NCI-H187 (cell line): ENCODE results near the gene ZRANB1.
A peak's percentile ranks its signal among the peaks of the same experiment; 100 is the strongest.
"Not testable (repeated sequence)": the region's sequence is repeated elsewhere in the genome, so short reads cannot be mapped to it uniquely, and the experiment has no call there.

Experiments used
- DNase-seq, 2 experiments: peaks; one replicate each; lab custom pipeline; 2025; lab: John Stamatoyannopoulos, UW

The ZRANB1 gene

DNA sequence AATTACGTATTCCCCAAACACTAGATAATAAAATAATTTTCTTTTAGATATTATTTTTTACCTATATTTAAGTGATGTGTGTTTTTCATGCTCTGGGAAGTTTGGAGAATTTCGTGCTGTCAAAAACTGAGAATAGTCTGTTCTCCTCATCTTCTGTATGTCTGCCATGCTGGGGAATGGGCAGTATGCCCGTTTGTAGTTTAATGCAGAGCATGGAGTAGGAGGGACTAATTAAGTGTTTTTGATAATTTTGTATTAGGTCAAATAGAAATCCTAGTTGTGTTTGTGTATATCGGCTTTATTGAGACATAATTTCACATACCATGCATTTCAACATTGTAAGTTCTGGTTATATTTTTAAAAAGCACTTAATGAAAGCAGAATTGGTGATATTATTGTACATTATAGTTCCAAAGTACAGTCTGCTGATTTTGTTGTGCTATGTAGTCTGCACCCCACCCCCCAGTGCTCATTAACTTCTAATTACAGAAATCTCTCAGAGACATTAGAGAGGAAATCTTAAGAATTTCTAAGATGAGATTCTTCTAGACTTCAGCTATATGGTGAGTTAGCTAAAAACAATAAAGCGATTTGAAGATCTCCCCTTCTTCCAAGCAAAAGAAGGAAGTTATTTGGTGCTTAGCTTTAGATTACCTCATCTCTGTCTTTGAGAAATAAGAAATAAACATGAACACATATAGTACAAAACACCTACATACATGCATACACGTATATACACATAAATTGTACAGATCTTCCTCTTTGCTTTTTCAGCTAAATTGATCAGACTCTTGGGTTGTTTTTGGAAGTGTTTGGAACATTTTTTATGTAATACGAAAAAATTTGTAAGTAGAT lies 22.2 kb downstream of the ZRANB1 start:
- no peak for DNase-seq

DNA sequence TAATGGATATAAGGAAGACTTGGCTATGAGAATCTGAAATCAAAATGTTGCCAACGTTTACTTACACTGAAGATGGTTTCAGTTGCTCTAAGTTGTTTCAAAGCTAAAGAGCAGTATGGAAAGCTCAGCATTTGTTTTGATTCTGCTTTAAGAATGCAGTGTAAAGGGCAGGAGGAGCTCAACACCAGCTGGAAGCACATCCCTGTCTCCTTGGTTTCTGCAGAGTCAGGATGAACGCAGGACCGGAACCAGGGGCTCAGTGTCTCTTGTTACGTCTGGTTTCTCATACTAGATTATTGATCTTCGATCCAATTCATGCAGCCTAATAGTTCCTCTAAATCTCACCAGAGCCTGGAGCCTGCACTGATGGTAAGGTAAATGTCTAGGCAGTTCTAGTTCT lies 24.1 kb downstream of the ZRANB1 start:
- no peak for DNase-seq

DNA sequence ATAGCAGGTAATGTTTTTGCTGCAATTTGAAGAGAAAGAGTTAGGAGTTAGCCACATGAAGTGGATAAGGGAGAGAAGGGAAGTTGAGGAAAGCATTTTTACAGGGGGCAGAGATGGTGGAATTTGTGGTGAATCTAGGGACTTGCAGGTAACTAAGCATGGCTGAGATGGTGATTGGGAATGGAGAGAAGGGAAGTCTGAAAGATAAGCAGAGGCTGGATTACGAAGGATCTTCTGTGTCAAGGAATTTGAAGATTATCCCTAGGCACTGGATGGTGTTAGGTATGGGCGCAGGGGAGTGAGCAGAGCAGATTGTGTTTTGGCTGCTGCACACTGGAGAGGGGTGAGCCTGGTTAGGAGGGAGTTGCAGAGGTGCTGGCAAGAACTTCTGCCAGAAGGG lies 25.3 kb downstream of the ZRANB1 start:
- DNase-seq: no peak

- DNase-seq: no peak
These were observed 29.4 kb downstream of the ZRANB1 start for GRCh38 chr10:124971276-124971675.

DNA sequence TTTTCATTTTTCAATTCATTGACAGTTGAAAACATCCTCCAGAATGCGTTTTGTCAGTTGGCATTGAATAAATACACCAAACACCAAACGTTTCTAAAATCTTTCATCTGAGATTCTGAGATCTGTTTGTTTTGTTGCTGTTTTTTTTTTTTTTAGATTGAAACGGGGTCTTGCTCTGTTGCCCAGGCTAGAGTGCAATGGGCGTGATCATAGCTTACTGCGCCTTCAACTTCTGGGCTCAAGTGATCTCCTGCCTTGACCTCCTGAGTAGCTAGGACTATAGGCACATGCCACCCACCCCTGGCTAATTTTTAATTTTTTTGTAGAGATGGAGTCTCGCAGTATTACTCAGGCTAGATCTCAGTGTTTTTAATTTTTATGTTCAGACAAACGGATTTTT lies 30.7 kb downstream of the ZRANB1 start:
- DNase-seq: no peak

GRCh38 chr10:124974131-124974530 lies 32.2 kb downstream of the ZRANB1 start:
- no peak for DNase-seq

GRCh38 chr10:124975977-124976514 lies 34.1 kb downstream of the ZRANB1 start:
- no peak for DNase-seq

GRCh38 chr10:124977161-124977560 lies 35.2 kb downstream of the ZRANB1 start:
- no peak for DNase-seq

DNA sequence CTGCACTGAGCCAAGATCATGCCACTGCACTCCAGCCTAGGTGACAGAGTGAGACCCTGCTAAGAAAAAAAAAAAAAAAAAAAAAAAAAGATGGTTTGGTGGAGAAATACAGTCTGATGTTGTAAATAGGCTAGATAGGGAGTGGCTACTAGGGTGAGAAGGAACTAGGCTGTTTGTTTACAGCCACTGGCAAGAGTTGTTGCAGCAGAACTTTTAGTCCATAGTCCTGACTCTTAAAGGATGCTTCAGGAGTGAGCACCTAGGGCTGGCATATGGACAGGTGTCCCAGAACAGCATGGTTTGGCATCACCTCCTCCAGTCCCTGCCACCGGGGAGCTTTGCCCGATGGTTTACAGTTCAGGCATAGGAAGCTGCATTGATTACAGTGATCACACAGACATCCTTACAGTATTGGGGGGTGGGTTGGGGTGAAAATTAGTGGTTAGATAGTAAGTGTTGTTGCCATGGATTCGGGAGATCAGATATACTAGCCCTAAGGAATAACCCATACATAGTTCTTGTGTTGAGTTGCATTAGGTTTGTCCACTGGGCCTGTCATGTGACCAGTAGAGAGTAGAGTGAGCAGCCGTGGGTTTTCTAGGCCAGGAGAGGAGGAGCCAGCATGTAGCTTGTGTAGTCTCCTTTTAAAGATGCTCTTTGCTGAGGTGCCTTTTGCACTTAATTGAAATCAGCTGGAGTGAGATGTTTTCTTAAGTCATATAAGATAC lies 35.9 kb downstream of the ZRANB1 start:
- no peak for DNase-seq

GRCh38 chr10:124978376-124978725 lies 36.4 kb downstream of the ZRANB1 start:
- DNase-seq: no peak

DNA sequence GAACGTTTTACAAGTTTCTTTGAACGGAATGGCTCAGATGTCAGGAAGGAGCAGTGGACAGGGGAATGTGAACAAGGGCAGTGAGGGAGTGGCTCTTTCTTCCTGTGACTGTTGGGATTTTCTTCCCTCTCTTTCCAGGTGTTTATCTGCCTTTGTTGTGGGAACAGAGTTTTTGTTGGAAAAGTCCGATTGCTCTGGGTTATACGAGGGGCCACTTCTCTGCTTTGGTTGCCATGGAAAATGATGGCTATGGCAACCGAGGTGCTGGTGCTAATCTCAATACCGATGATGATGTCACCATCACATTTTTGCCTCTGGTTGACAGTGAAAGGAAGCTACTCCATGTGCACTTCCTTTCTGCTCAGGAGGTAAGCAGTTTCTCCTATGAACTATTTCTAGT lies 41.4 kb downstream of the ZRANB1 start:
- no peak for DNase-seq

GRCh38 chr10:124984376-124984775 lies 42.5 kb downstream of the ZRANB1 start:
- no peak for DNase-seq

- no peak for DNase-seq
These were observed 43.2 kb downstream of the ZRANB1 start for GRCh38 chr10:124985162-124985561.

GRCh38 chr10:124987788-124988187 lies 45.9 kb downstream of the ZRANB1 start:
- no peak for DNase-seq

- DNase-seq: not testable (repeated sequence)
These were observed 46.8 kb downstream of the ZRANB1 start for GRCh38 chr10:124988753-124989152.

DNA sequence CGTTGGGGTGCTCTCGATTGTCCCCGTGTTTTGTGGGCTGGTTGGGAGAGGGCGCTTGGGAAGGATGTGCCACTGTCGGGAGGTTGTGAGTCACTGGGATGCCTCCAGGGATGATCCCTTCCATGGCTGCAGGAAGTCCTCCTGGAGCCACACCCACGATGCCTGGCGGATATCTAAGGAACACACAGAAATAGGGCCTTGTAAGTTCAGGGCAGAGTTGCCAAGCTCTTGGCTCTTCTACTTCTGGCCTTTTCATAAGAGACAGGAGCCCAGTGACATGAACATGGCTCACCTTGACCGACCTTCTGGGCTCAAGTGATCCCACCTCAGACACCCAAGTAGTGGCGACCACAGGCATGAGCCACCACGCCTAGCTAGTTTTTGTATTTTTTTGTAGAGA lies 47.6 kb downstream of the ZRANB1 start:
- no peak for DNase-seq

GRCh38 chr10:124990671-124991625 lies 49.0 kb downstream of the ZRANB1 start:
- no peak for DNase-seq

GRCh38 chr10:124991835-124992234 lies 49.9 kb downstream of the ZRANB1 start:
- no peak for DNase-seq

- DNase-seq: peak in 1 of 2 experiments; percentile 3
These were observed 50.8 kb downstream of the ZRANB1 start for GRCh38 chr10:124992462-124993344.

- DNase-seq: no peak
These were observed 51.4 kb downstream of the ZRANB1 start for GRCh38 chr10:124993345-124993708.
